ENCODE data around the gene ELMOD2. TPM values are rescaled to one million over a fixed set of nuclear protein-coding genes. Genes with fewer than 3 reads are reported as not detected.

The ELMOD2 gene
- total RNA-seq, 1 experiment from 2014 or later = 27.8 TPM

DNA sequence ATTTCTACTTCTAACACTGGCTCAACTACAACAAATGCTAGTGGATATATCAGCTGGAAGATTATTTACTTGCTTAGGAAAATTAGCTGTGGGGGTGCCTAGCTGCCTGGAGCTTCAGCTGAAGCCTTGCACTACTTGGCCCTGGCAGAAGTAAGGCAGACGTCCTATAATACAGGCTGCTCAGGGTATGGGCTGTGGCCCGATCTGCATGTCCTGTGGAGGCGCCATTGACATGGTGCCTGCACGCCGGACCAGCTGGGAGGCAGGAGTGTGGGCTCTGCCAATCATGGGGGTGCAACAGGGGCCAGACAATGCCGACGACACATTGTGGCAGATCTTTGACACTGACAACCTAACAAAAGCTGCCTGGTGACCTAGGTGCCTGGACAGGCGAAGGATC lies 76.4 kb downstream of the ELMOD2 start:
- DNase-seq = no peak

GRCh38 chr4:140602714-140603113 lies 78.7 kb downstream of the ELMOD2 start:
- H3K9me2 ChIP-seq (replicated peaks; ENCODE audit: insufficient read depth, low read length) = no peaks in the 10 kb centered on the region
- no peaks in the 10 kb centered on the region; the same call in 1 of the 2 replicates for H3K27me3 ChIP-seq (ENCODE audit: low read length)
- H4K20me1 ChIP-seq (ENCODE audit: insufficient read depth, low read depth, low read length) = no peaks in the 10 kb centered on the region
- no peaks in the 10 kb centered on the region for H3K4me1 ChIP-seq (ENCODE audit: low read length)
- no peak for DNase-seq
- no peaks in the 10 kb centered on the region for H3K36me3 ChIP-seq (ENCODE audit: insufficient read depth, low read length)
- H3K9me3 ChIP-seq (ENCODE audit: low read length) = no peaks in the 10 kb centered on the region
- H3K27ac ChIP-seq (ENCODE audit: low read length) = no peak overlapping the region
- no peaks in the 10 kb centered on the region for H3K79me2 ChIP-seq (ENCODE audit: low read length)
- H2AFZ ChIP-seq (ENCODE audit: low read length) = no peak overlapping the region
- no peak overlapping the region for H3K4me2 ChIP-seq (ENCODE audit: low read depth, low read length, poor library complexity, severe bottlenecking)
- H3K9ac ChIP-seq (ENCODE audit: low read length) = no peak overlapping the region
- H3K4me3 ChIP-seq (ENCODE audit: low read length) = no peak overlapping the region

More for the DNA sequence above, 76.4 kb downstream of the ELMOD2 start:
- Histone ChIP-seq H3K4me2 (ENCODE audit: low read depth, low read length, poor library complexity, severe bottlenecking) (no peak overlapping the region), H3K27ac (ENCODE audit: low read length) (no peak overlapping the region), H3K9me2 (replicated peaks; ENCODE audit: insufficient read depth, low read length) (no peaks in the 10 kb centered on the region), H3K9me3 (ENCODE audit: low read length) (no peaks in the 10 kb centered on the region), H3K36me3 (ENCODE audit: insufficient read depth, low read length) (no peaks in the 10 kb centered on the region), H3K4me1 (ENCODE audit: low read length) (no peaks in the 10 kb centered on the region), H3K27me3 (ENCODE audit: low read length) (no peaks in the 10 kb centered on the region; the same call in 1 of the 2 replicates), H2AFZ (ENCODE audit: low read length) (no peak overlapping the region), H3K79me2 (ENCODE audit: low read length) (no peaks in the 10 kb centered on the region), H3K4me3 (ENCODE audit: low read length) (no peak overlapping the region), H3K9ac (ENCODE audit: low read length) (no peak overlapping the region), H4K20me1 (ENCODE audit: insufficient read depth, low read depth, low read length) (no peaks in the 10 kb centered on the region)

DNA sequence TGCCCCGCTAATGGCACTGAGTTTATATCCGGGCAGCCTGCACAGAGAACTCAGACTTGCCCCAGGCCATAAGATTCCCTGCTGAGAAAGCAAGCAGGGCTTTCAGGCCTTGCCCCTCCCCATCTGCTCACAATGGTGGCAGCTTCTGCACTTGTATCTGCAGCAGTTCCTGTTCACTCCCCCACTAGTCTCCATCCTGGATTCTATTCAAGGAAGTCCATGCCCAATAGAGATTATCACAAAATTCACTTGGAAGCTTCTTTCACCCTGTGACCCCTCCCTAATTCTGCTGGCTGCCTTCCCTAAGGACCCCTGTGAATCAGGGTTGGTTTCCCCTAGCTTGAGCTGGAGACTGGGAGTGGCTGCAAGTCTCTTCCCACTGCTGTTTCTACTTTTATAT lies 79.3 kb downstream of the ELMOD2 start:
- no peaks in the 10 kb centered on the region for H3K79me2 ChIP-seq (ENCODE audit: low read length)
- no peaks in the 10 kb centered on the region for H4K20me1 ChIP-seq (ENCODE audit: insufficient read depth, low read depth, low read length)
- H3K27me3 ChIP-seq (ENCODE audit: low read length) = no peaks in the 10 kb centered on the region; the same call in 1 of the 2 replicates
- H3K27ac ChIP-seq (ENCODE audit: low read length) = no peak overlapping the region
- H3K36me3 ChIP-seq (ENCODE audit: insufficient read depth, low read length) = no peaks in the 10 kb centered on the region
- no peak overlapping the region for H2AFZ ChIP-seq (ENCODE audit: low read length)
- H3K9me2 ChIP-seq (replicated peaks; ENCODE audit: insufficient read depth, low read length) = no peaks in the 10 kb centered on the region
- no peak overlapping the region for H3K4me2 ChIP-seq (ENCODE audit: low read depth, low read length, poor library complexity, severe bottlenecking)
- H3K4me3 ChIP-seq (ENCODE audit: low read length) = no peak overlapping the region
- no peaks in the 10 kb centered on the region for H3K9me3 ChIP-seq (ENCODE audit: low read length)
- DNase-seq = no peak
- H3K9ac ChIP-seq (ENCODE audit: low read length) = no peak overlapping the region
- no peaks in the 10 kb centered on the region for H3K4me1 ChIP-seq (ENCODE audit: low read length)

Small RNA genes lying within 50 kb of the gene (small RNA-seq; reads per million reads assigned to genes)
- not detected for gene AC108019.1
- not detected for gene RN7SL152P

Other genes with a start within 250 kb of the ELMOD2 start
- 12.2 and 41.8 TPM in 2 replicates for gene SCOC, start 150.5 kb upstream of the ELMOD2 start, total RNA-seq (2014; rRNA removed; shearing (Covaris generic); ENCODE audit: low replicate concordance)
- gene CLGN, start 96.5 kb upstream of the ELMOD2 start, total RNA-seq (2014; rRNA removed; shearing (Covaris generic); ENCODE audit: low replicate concordance) = 0.07 TPM in 1 of 2 replicates, not detected in the other
- gene MGAT4D, start 25.9 kb upstream of the ELMOD2 start, total RNA-seq (2014; rRNA removed; shearing (Covaris generic); ENCODE audit: low replicate concordance) = not detected in 2 replicates
- not detected in 2 replicates for gene UCP1, start 44.8 kb downstream of the ELMOD2 start, total RNA-seq (2014; rRNA removed; shearing (Covaris generic); ENCODE audit: low replicate concordance)
- not detected in 2 replicates for gene TBC1D9, start 232.2 kb downstream of the ELMOD2 start, total RNA-seq (2014; rRNA removed; shearing (Covaris generic); ENCODE audit: low replicate concordance)